Muscle layer of duodenum (tissue), 2 donors: Measurements from ENCODE around the gene ABCC4.

Experiments used
- H3K27ac ChIP-seq: one replicate; pipeline ENCODE4 v1.7.0; 2013; ENCODE audit warnings: mild to moderate bottlenecking, low read length
- H3K27me3 ChIP-seq: one replicate; pipeline ENCODE4 v1.7.0; 2013; ENCODE audit warnings: low read depth, mild to moderate bottlenecking, control low read depth, low read length
- H3K36me3 ChIP-seq, 2 donors: one replicate each; pipeline ENCODE4 v1.7.0; 2013; ENCODE audit warnings: low read length in 2 of 2, control low read depth in 1 of 2, mild to moderate bottlenecking in 1 of 2; ENCODE audit not compliant: insufficient read depth in 2 of 2, control insufficient read depth in 1 of 2
- H3K4me1 ChIP-seq, 2 donors: one replicate each; pipeline ENCODE4 v1.7.0; 2013; ENCODE audit warnings: low read length in 2 of 2, mild to moderate bottlenecking in 2 of 2, control low read depth in 1 of 2, moderate library complexity in 1 of 2; ENCODE audit not compliant: insufficient read depth in 2 of 2, control insufficient read depth in 1 of 2
- H3K4me3 ChIP-seq, 2 donors: one replicate each; pipeline ENCODE4 v1.7.0; 2013; ENCODE audit warnings: low read length in 2 of 2, low read depth in 1 of 2, mild to moderate bottlenecking in 1 of 2
- H3K9me3 ChIP-seq, 2 donors: one replicate each; pipeline ENCODE4 v1.7.0; 2013; ENCODE audit warnings: low read length in 2 of 2, control low read depth in 1 of 2, mild to moderate bottlenecking in 1 of 2; ENCODE audit not compliant: control insufficient read depth in 1 of 2
- donor health status: healthy.

The ABCC4 gene

DNA sequence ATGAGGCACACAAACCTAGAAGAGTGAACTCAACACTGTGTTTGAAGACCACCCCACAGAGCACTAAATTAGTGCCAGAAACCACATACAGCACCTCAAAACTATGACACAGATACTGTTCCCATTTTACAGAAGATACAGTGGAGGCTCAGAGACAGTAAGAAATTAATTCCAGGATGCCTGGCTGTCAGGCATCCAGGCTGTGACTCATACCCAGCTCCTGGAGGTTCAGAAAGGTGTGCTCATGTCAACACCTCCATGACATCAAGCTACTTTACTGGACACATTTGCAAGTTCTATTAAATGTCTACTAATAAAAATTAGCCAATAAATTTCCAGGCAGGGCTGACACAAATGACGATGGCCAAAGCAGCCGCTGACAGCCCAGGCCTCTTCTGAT, 176.3 kb downstream of the ABCC4 start:
- Histone ChIP-seq H3K27me3 (no peaks in the 10 kb centered on the region), H3K27ac (no peak overlapping the region), H3K4me3 (no peak overlapping the region), H3K4me1 (no peaks in the 10 kb centered on the region), H3K36me3 (peaks cover 0 to 6% of the 10 kb centered on the region in 2 donors), H3K9me3 (no peaks in the 10 kb centered on the region)

DNA sequence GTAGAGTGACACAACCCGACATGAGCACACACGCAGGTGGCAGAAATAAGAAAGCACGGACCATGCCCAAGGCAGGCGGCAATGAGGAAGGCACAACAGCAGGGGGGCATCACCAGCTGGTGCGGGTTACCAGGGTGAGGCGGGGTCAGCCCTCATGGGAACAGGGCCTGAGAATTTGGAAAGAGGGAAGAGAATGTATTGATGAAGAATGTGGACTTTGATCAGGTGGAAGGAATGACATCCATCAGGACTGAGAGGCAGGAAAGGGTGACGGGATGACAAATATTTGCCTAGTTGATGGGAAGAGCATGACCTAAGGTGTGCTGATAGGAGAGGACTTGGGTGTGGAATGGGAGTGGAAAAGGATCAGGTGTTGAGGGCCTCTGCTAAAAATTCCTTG, 177.5 kb downstream of the ABCC4 start:
- H3K27ac ChIP-seq, result no peak overlapping the region
- no peaks in the 10 kb centered on the region for H3K27me3 ChIP-seq
- H3K4me1 ChIP-seq, result no peaks in the 10 kb centered on the region
- H3K4me3 ChIP-seq, result no peak overlapping the region
- peaks cover 0 to 6% of the 10 kb centered on the region in 2 donors for H3K36me3 ChIP-seq
- no peaks in the 10 kb centered on the region for H3K9me3 ChIP-seq

DNA sequence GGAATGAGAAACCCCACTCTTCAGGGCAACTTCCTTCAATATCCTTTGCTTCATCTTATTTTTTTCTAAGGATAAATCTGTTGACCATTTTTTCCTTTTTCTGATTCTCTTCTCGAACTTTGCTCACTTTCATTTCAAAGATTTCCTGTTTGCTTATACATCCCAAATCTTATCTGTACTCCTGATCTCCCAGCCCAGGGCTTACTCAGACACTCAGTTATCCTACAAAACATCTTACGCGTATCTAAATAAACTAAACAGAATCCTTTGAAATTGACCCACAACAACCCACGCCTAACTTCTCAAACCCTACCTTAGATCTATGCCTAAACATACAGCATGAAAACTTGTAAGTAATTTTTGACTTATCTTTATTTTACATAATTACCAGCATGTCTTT, 179.2 kb downstream of the ABCC4 start:
- Histone ChIP-seq H3K36me3 (peaks cover 0 to 6% of the 10 kb centered on the region in 2 donors), H3K27ac (no peak overlapping the region), H3K4me1 (no peaks in the 10 kb centered on the region), H3K4me3 (no peak overlapping the region), H3K9me3 (no peaks in the 10 kb centered on the region), H3K27me3 (no peaks in the 10 kb centered on the region)

DNA sequence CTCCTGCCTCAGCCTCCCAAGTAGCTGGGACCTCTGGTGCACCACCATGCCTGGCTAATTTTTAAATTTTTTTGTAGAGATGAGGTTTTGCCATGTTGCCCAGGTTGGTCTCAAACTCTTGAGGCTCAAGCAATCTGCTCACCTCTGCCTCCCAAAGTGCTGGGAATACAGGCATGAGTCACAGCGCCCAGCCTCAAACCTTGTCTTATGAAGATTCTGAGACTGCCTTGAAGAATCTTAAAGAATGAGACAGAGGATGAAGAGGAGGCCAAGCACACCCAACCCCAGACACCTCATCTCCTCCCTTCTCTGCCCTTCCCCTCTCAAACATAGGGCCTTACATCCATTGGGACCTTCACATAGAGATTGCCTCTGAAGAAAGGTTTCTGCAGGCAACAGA, 179.7 kb downstream of the ABCC4 start:
- no peak overlapping the region for H3K27ac ChIP-seq
- no peaks in the 10 kb centered on the region for H3K9me3 ChIP-seq
- no peaks in the 10 kb centered on the region for H3K4me1 ChIP-seq
- peaks cover 0 to 6% of the 10 kb centered on the region in 2 donors for H3K36me3 ChIP-seq
- no peaks in the 10 kb centered on the region for H3K27me3 ChIP-seq
- H3K4me3 ChIP-seq, result no peak overlapping the region

DNA sequence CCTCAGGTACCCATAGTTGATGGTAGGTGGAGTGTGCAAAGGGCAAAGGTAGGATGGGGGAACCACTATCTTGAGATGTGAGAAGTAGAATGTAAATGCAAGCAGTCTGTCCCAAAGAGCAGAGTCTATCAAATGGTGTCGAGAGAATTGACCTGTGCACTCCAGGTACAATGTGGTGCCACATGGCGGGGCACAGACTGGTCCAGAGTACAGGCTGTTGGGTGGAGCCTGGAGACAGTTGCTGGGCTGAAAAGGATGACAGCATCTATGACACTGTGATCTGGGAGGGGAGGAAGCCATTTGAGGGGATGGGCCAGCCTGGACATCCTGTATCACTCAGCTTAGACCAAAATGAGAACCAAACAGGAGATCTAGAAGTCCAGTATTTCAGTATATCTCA, 180.6 kb downstream of the ABCC4 start:
- H3K27ac ChIP-seq, result no peak overlapping the region
- H3K4me3 ChIP-seq, result no peak overlapping the region
- peaks cover 0 to 6% of the 10 kb centered on the region in 2 donors for H3K36me3 ChIP-seq
- no peaks in the 10 kb centered on the region for H3K27me3 ChIP-seq
- H3K4me1 ChIP-seq, result no peaks in the 10 kb centered on the region
- H3K9me3 ChIP-seq, result no peaks in the 10 kb centered on the region

DNA sequence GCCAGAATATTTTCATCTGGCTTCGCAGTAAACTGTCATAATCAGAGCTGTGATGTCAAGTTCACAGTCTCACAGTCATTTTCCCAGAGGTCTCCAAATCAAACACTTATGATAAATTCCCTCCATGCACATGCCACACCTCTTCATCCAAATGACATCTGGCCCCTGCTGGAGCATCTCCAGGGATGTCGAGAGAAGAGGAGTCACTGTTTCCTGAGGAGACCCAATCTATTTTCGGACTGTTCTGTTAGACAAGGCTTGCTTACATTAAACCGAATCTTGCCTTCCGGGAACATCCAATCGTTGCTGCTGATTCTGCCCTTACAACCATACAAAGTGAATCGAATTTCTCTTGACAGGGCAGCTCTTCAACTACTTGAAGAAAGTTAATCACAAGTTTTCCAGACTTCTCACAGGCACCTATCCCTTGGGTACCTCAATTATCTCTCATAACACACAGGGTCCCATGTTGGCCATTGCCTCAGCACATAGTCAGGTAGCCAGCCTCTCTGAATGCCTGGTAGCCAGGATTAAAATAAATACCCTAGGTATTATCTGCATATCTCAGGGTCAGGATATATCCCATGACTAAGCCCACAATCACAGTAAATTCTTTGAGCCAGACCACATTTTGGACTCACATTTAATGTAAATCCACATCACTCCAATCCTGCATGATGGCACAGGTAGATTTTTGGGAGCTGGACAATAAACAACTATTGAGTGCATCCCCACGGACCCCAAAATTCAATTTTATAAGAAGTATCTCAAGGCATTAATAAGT, 182.5 kb downstream of the ABCC4 start:
- H3K9me3 ChIP-seq, result no peaks in the 10 kb centered on the region
- H3K27me3 ChIP-seq, result no peaks in the 10 kb centered on the region
- H3K27ac ChIP-seq, result no peak overlapping the region

DNA sequence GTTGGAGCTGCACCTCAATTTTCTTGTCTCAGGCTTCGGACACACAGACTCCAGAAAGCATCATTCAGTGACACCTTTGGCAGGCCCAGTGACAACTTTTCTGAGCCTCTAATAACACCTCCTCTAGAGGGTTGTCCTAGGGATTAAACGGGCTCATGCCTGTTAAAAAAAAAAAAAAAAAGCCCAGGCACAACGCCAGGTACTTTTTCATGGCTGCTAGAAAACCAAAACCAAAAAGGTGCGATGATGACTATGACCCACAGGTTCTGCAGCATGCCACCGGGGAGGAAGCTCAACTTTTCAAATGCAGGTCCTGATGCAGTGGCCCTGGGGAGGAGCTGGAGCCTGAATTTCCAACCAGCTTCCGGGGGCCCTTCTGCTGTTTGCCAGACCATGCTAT, 184.2 kb downstream of the ABCC4 start:
- H3K9me3 ChIP-seq, result no peaks in the 10 kb centered on the region
- no peaks in the 10 kb centered on the region for H3K27me3 ChIP-seq
- H3K27ac ChIP-seq, result no peak overlapping the region
- H3K4me1 ChIP-seq, result no peaks in the 10 kb centered on the region
- H3K36me3 ChIP-seq, result no peaks in the 10 kb centered on the region
- no peak overlapping the region for H3K4me3 ChIP-seq

More for the DNA sequence above, 182.5 kb downstream of the ABCC4 start:
- H3K36me3 ChIP-seq, result peaks cover 0 to 2% of the 10 kb centered on the region in 2 donors
- no peak overlapping the region for H3K4me3 ChIP-seq
- H3K4me1 ChIP-seq, result no peaks in the 10 kb centered on the region

DNA sequence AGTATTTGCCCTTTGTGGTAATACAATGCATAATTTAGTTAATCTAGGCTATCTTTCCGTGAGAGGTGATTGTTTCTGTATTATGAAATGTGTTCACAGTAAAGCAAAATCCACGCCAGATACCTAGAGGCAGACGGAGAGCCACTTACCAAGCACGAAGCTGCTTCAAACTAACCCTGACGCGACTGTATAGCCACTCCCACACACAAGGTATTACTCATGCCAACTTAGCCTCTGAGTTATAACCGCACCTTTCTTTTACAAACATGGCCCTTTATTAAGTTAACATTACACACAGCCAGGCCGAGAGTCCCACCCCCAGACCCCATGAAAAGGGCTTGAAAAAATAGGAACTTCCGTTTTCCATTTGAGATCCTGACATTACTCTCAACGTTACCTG, 185.7 kb downstream of the ABCC4 start:
- H3K4me3 ChIP-seq, result no peak overlapping the region
- H3K36me3 ChIP-seq, result no peaks in the 10 kb centered on the region
- H3K4me1 ChIP-seq, result no peaks in the 10 kb centered on the region
- H3K27me3 ChIP-seq, result no peaks in the 10 kb centered on the region
- no peaks in the 10 kb centered on the region for H3K9me3 ChIP-seq
- H3K27ac ChIP-seq, result no peak overlapping the region

DNA sequence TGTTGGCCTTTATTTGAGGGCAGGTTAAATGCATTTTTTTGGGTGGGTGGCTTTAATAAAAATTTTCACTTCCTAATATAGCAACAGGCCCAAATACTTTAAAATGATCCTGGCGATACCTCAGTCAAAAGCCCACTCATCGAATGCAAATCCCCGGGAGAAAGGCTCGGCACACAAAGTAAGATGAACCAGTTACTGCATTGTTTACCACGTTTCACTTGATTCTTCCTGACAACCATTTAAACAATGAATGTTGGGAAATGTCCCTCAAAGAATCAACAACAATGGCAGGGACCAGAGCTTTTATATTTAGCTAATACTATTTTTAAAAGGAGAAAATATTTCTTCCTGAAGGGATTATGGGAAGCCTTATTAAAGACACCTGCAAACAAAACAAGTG, 187.7 kb downstream of the ABCC4 start:
- H3K27ac ChIP-seq, result no peak overlapping the region
- no peaks in the 10 kb centered on the region for H3K36me3 ChIP-seq
- H3K4me3 ChIP-seq, result no peak overlapping the region
- no peaks in the 10 kb centered on the region for H3K27me3 ChIP-seq
- H3K9me3 ChIP-seq, result no peaks in the 10 kb centered on the region
- H3K4me1 ChIP-seq, result no peaks in the 10 kb centered on the region

DNA sequence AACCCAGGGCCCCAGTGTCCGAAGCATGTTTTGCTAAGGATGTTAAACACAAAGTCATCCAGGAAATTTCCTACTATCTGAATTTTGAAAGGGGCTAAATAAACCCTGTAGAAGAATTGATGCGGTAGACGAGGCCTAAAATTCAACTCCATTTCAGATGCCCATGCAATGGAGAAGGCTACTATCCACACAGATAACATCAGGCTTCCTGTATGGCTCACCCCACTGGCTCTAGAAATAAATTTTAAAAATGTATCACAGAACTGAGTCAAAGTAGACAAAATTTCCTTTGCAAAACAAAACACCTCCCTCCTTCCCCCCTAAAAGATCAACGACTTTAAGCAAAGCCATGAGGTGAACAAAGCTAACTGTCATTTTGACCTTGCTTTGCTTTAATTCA, 188.4 kb downstream of the ABCC4 start:
- no peaks in the 10 kb centered on the region for H3K4me1 ChIP-seq
- H3K36me3 ChIP-seq, result no peaks in the 10 kb centered on the region
- H3K27me3 ChIP-seq, result no peaks in the 10 kb centered on the region
- H3K9me3 ChIP-seq, result no peaks in the 10 kb centered on the region
- no peak overlapping the region for H3K27ac ChIP-seq
- no peak overlapping the region for H3K4me3 ChIP-seq

DNA sequence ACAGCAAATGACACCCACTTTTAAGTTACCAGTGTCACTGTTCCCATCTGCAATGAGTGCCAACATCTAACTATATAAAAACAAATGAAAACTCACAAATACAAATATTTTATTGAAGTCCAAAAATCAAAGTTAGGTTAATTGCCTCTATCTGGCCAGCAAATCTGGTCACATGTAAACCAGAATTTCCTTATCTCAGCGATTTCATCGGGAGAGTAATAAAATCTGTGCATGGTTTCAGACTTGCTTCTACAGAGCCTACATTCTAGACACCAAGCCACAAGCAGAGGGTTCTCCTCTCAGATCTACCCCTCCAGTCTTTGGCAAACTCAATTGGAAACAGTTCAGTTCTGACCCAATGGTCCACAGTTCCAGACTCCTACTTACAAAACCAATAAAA, 189.6 kb downstream of the ABCC4 start:
- H3K4me1 ChIP-seq, result no peaks in the 10 kb centered on the region
- no peaks in the 10 kb centered on the region for H3K9me3 ChIP-seq
- H3K27me3 ChIP-seq, result no peaks in the 10 kb centered on the region
- no peaks in the 10 kb centered on the region for H3K36me3 ChIP-seq
- no peak overlapping the region for H3K4me3 ChIP-seq
- H3K27ac ChIP-seq, result no peak overlapping the region

DNA sequence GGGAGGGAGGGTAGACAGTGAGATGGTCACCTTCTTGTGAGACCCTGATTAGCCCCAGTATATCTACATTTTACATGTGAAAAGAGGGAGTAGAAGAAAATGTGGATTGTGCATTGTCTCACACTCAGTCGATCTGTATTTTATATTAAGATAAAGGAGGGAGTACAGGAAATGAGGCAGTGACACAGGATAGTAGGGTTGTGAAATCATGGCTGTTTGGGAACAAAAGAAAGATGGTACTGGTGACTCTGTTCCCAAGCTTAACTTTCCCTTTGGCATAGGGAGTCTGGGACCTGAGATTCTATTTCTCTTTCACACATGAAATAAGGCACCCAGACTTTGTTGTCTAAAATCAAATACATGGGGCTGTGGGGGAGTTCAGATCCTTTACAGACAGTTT, 194.7 kb downstream of the ABCC4 start:
- H3K36me3 ChIP-seq, result peaks cover 4 to 5% of the 10 kb centered on the region in 2 donors
- H3K4me3 ChIP-seq, result no peak overlapping the region
- H3K27me3 ChIP-seq, result no peaks in the 10 kb centered on the region
- no peak overlapping the region for H3K27ac ChIP-seq
- H3K9me3 ChIP-seq, result no peaks in the 10 kb centered on the region
- H3K4me1 ChIP-seq, result no peaks in the 10 kb centered on the region
